Measurements from ENCODE around the gene CLSTN2.

Gene CLSTN2

DNA sequence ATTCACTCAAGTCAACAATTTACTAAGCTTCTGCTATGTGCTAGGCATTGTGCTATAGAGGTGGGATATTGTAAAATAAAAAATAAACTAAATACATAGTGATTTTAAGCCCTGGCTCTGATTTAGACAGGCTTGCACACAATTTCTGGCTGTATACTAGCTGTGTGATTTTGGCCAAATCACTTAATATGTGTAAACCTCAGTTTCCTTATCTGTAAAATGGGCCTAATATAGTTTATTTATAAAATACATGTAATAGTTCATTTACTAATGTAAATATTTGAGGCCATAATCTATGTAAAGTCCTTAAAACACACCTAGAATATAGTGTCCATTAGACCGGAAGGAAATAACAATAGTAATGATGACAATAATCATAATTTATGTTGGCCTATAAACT is 363.1 kb downstream of the CLSTN2 start:
- no peak overlapping the region for H3K27ac ChIP-seq (ENCODE audit: extremely low read depth, low read depth, low read length)
- H3K9me3 ChIP-seq (ENCODE audit: control insufficient read depth, insufficient read depth, low read depth, low read length), result no peaks in the 10 kb centered on the region
- H3K36me3 ChIP-seq (ENCODE audit: control insufficient read depth in 2 of 2, insufficient read depth in 1 of 2, low read length in 2 of 2), result no peaks in the 10 kb centered on the region
- TF ChIP-seq ZNF16 (tag by site-specific recombination; IDR thresholded peaks at IDR 0.05; ENCODE audit: low read depth), result no peak
- TF ChIP-seq, protein P1, sequence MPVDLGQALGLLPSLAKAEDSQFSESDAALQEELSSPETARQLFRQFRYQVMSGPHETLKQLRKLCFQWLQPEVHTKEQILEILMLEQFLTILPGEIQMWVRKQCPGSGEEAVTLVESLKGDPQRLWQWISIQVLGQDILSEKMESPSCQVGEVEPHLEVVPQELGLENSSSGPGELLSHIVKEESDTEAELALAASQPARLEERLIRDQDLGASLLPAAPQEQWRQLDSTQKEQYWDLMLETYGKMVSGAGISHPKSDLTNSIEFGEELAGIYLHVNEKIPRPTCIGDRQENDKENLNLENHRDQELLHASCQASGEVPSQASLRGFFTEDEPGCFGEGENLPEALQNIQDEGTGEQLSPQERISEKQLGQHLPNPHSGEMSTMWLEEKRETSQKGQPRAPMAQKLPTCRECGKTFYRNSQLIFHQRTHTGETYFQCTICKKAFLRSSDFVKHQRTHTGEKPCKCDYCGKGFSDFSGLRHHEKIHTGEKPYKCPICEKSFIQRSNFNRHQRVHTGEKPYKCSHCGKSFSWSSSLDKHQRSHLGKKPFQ (tag by site-specific recombination; IDR thresholded peaks at IDR 0.05), result no peak
- no peak for TF ChIP-seq ZNF792 (tag by site-specific recombination; IDR thresholded peaks at IDR 0.05)
- TF ChIP-seq ZFP69B (tag by site-specific recombination; IDR thresholded peaks at IDR 0.05), result no peak
- TF ChIP-seq ZNF747 (tag by site-specific recombination; IDR thresholded peaks at IDR 0.05), result no peak
- no peak for TF ChIP-seq ZNF350 (tag by site-specific recombination; IDR thresholded peaks at IDR 0.05)
- no peak for TF ChIP-seq GLI4 (tag by site-specific recombination; IDR thresholded peaks at IDR 0.05)
- no peak for TF ChIP-seq ZNF23 (tag by site-specific recombination; IDR thresholded peaks at IDR 0.05; ENCODE audit: borderline replicate concordance)
- TF ChIP-seq ZNF621 (tag by site-specific recombination; IDR thresholded peaks at IDR 0.05), result no peak
- TF ChIP-seq ZSCAN23 (tag by site-specific recombination; IDR thresholded peaks at IDR 0.05), result no peak
- POLR2A ChIA-PET, result no interaction called here
- H3K4me3 ChIP-seq (ENCODE audit: low read depth, low read length), result no peak overlapping the region
- H3K4me1 ChIP-seq (ENCODE audit: control insufficient read depth, insufficient read depth, low read length), result no peaks in the 10 kb centered on the region
- CTCF ChIA-PET, result no interaction called here

DNA sequence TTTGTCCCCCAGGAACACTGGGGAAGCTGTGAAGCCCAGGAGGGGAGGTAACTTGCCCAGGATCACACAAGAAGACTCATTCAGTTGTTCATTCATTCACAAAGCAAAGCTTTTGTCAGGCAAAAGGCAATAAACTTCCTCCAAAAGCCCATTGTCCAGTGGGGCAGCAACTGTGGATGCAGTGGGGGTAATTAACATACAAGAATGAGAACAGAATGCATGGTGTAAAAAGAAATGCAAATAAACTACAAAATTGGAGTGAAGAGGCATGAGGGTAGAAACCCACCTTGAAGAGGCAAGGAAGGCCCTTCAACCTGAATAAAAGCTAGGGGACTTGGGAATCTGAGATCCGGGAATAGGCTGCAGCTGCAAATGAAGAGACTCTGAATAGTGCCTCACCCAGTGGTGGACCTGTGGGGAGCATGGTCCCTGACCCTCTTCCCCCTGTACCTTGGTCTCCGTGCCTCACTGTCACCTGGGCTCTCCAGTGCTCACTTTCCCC is 363.6 kb downstream of the CLSTN2 start:
- no peaks in the 10 kb centered on the region for H3K4me1 ChIP-seq (ENCODE audit: control insufficient read depth, insufficient read depth, low read length)
- ChIA-PET POLR2A (no interaction called here), CTCF (no interaction called here)
- H3K4me3 ChIP-seq (ENCODE audit: low read depth, low read length), result no peak overlapping the region
- H3K36me3 ChIP-seq (ENCODE audit: control insufficient read depth in 2 of 2, insufficient read depth in 1 of 2, low read length in 2 of 2), result no peaks in the 10 kb centered on the region
- no peak overlapping the region for H3K27ac ChIP-seq (ENCODE audit: extremely low read depth, low read depth, low read length)
- no peaks in the 10 kb centered on the region for H3K9me3 ChIP-seq (ENCODE audit: control insufficient read depth, insufficient read depth, low read depth, low read length)
- TF ChIP-seq ZNF426 (tag by site-specific recombination; IDR thresholded peaks at IDR 0.05), result no peak

DNA sequence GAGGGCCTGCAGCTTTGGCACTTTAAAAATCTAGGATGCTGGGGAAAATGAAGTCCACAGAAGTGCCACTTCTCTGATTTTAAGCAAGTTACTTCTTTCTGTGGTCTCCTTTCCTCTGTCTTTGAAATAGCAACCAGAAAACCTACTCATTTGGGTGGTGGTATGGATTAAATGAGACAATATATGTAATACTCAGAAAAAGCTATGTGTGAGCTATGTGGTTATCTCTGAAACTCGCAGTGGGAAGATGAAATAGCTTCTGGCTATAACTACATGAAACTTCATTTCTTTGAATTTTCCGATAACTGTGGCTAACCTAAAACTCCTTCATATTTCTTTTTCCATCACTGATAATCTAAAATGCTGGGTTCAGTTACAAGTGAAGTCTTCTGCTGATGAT is 368.9 kb downstream of the CLSTN2 start:
- H3K4me3 ChIP-seq (ENCODE audit: low read depth, low read length), result no peak overlapping the region
- TF ChIP-seq KLF1 (tag by site-specific recombination; IDR thresholded peaks at IDR 0.05) (no peak), ZSCAN23 (tag by site-specific recombination; IDR thresholded peaks at IDR 0.05) (no peak), ZNF121 (tag by site-specific recombination; IDR thresholded peaks at IDR 0.05) (no peak), IKZF3 (tag by site-specific recombination; IDR thresholded peaks at IDR 0.05) (no peak), GFI1B (tag by site-specific recombination; IDR thresholded peaks at IDR 0.05) (no peak), ZNF510 (tag by site-specific recombination; IDR thresholded peaks at IDR 0.05; ENCODE audit: insufficient replicate concordance) (no peak), ZNF248 (tag by site-specific recombination; IDR thresholded peaks at IDR 0.05) (no peak)
- TF ChIP-seq, protein P2, sequence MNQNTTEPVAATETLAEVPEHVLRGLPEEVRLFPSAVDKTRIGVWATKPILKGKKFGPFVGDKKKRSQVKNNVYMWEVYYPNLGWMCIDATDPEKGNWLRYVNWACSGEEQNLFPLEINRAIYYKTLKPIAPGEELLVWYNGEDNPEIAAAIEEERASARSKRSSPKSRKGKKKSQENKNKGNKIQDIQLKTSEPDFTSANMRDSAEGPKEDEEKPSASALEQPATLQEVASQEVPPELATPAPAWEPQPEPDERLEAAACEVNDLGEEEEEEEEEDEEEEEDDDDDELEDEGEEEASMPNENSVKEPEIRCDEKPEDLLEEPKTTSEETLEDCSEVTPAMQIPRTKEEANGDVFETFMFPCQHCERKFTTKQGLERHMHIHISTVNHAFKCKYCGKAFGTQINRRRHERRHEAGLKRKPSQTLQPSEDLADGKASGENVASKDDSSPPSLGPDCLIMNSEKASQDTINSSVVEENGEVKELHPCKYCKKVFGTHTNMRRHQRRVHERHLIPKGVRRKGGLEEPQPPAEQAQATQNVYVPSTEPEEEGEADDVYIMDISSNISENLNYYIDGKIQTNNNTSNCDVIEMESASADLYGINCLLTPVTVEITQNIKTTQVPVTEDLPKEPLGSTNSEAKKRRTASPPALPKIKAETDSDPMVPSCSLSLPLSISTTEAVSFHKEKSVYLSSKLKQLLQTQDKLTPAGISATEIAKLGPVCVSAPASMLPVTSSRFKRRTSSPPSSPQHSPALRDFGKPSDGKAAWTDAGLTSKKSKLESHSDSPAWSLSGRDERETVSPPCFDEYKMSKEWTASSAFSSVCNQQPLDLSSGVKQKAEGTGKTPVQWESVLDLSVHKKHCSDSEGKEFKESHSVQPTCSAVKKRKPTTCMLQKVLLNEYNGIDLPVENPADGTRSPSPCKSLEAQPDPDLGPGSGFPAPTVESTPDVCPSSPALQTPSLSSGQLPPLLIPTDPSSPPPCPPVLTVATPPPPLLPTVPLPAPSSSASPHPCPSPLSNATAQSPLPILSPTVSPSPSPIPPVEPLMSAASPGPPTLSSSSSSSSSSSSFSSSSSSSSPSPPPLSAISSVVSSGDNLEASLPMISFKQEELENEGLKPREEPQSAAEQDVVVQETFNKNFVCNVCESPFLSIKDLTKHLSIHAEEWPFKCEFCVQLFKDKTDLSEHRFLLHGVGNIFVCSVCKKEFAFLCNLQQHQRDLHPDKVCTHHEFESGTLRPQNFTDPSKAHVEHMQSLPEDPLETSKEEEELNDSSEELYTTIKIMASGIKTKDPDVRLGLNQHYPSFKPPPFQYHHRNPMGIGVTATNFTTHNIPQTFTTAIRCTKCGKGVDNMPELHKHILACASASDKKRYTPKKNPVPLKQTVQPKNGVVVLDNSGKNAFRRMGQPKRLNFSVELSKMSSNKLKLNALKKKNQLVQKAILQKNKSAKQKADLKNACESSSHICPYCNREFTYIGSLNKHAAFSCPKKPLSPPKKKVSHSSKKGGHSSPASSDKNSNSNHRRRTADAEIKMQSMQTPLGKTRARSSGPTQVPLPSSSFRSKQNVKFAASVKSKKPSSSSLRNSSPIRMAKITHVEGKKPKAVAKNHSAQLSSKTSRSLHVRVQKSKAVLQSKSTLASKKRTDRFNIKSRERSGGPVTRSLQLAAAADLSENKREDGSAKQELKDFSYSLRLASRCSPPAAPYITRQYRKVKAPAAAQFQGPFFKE (tag by site-specific recombination; IDR thresholded peaks at IDR 0.05; ENCODE audit: borderline replicate concordance), result no peak
- TF ChIP-seq, protein P3, sequence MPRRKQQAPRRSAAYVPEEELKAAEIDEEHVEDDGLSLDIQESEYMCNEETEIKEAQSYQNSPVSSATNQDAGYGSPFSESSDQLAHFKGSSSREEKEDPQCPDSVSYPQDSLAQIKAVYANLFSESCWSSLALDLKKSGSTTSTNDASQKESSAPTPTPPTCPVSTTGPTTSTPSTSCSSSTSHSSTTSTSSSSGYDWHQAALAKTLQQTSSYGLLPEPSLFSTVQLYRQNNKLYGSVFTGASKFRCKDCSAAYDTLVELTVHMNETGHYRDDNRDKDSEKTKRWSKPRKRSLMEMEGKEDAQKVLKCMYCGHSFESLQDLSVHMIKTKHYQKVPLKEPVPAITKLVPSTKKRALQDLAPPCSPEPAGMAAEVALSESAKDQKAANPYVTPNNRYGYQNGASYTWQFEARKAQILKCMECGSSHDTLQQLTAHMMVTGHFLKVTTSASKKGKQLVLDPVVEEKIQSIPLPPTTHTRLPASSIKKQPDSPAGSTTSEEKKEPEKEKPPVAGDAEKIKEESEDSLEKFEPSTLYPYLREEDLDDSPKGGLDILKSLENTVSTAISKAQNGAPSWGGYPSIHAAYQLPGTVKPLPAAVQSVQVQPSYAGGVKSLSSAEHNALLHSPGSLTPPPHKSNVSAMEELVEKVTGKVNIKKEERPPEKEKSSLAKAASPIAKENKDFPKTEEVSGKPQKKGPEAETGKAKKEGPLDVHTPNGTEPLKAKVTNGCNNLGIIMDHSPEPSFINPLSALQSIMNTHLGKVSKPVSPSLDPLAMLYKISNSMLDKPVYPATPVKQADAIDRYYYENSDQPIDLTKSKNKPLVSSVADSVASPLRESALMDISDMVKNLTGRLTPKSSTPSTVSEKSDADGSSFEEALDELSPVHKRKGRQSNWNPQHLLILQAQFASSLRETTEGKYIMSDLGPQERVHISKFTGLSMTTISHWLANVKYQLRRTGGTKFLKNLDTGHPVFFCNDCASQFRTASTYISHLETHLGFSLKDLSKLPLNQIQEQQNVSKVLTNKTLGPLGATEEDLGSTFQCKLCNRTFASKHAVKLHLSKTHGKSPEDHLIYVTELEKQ (tag by site-specific recombination; IDR thresholded peaks at IDR 0.05; ENCODE audit: borderline replicate concordance), result no peak
- ChIA-PET CTCF (no interaction called here), POLR2A (no interaction called here)
- H3K4me1 ChIP-seq (ENCODE audit: control insufficient read depth, insufficient read depth, low read length), result no peaks in the 10 kb centered on the region
- H3K36me3 ChIP-seq (ENCODE audit: control insufficient read depth in 2 of 2, insufficient read depth in 1 of 2, low read length in 2 of 2), result no peaks in the 10 kb centered on the region
- H3K27ac ChIP-seq (ENCODE audit: extremely low read depth, low read depth, low read length), result no peak overlapping the region
- H3K9me3 ChIP-seq (ENCODE audit: control insufficient read depth, insufficient read depth, low read depth, low read length), result no peaks in the 10 kb centered on the region

Measured in HEK293 (cell line).